Heart left ventricle (tissue), 16 donors: ENCODE measurements around the gene SLC4A4. TPM values are rescaled to one million over a fixed set of nuclear protein-coding genes. Genes with fewer than 3 reads are reported as not detected.

ENCODE experiments used
- ATAC-seq, 4 donors: fragments of 200-7000 bp; cut with Tn5 transposase; one replicate each; pipeline ENCODE4 v1.9.1; 2020 to 2022; ENCODE audit warnings: moderate library complexity in 4 of 4, mild to moderate bottlenecking in 3 of 4, moderate number of reproducible peaks in 1 of 4
- DNase-seq, 5 donors: peaks; one replicate each; pipeline ENCODE4 v3.0.0-alpha.2; 2020
- H3K27ac ChIP-seq, 12 donors: fragments of 200-600 bp; sonication (generic) in 4 of 12; one replicate each; pipeline versions ENCODE4 v1.5.0 to v1.8.0; 2016 to 2022; ENCODE audit warnings: mild to moderate bottlenecking in 2 of 12
- H3K27me3 ChIP-seq, 9 donors: fragments of 200-600 bp; sonication (generic) in 2 of 9; one replicate each; pipeline versions ENCODE4 v1.5.1 to v1.8.0; 2016 to 2022; ENCODE audit warnings: mild to moderate bottlenecking in 3 of 9
- H3K36me3 ChIP-seq, 9 donors: fragments of 200-600 bp; sonication (generic) in 2 of 9; one replicate each; pipeline versions ENCODE4 v1.5.0 to v1.8.0; 2018 to 2022; ENCODE audit warnings: mild to moderate bottlenecking in 2 of 9
- H3K4me1 ChIP-seq, 12 donors: fragments of 200-600 bp; sonication (generic) in 4 of 12; one replicate each; pipeline versions ENCODE4 v1.5.0 to v1.8.0; 2016 to 2022; ENCODE audit warnings: mild to moderate bottlenecking in 3 of 12
- H3K4me3 ChIP-seq, 12 donors: fragments of 200-600 bp; sonication (generic) in 4 of 12; one replicate each; pipeline versions ENCODE4 v1.5.0 to v1.8.0; 2017 to 2022; ENCODE audit warnings: mild to moderate bottlenecking in 9 of 12, moderate library complexity in 4 of 12
- H3K9me3 ChIP-seq, 12 donors: fragments of 200-600 bp; sonication (generic) in 4 of 12; one replicate each; pipeline versions ENCODE4 v1.5.0 to v1.8.0; 2016 to 2022; ENCODE audit warnings: mild to moderate bottlenecking in 1 of 12
- POLR2A ChIP-seq, 2 donors: fragments of 450-650 bp; IDR thresholded peaks; one replicate each; pipeline ENCODE4 v1.6.1; 2017; ENCODE audit warnings: antibody characterized with exemption in 2 of 2, mild to moderate bottlenecking in 2 of 2, moderate library complexity in 2 of 2
- WGBS, 4 donors: extraction: QIAGEN DNeasy Blood & Tissue Kit in 2 of 4; methylation state at CpG; one replicate each; pipeline versions ENCODE4 v1.1.5 to v1.1.7; 2013 to 2018; 5-methylcytosine and 5-hydroxymethylcytosine counted together
- intact Hi-C, 10 donors: fragments of 100-400 bp; cut with DNase I; formaldehyde crosslinking; loops; one replicate each; pipeline versions ENCODE4 v1.11.1 to v1.14.2; 2022
- polyA plus RNA-seq, 2 donors: library from polyadenylated mRNA; stranded (reverse); fragments of 200-250 nt; gene quantifications; one replicate each; pipeline ENCODE4 v1.2.3, GENCODE V29; 2013
- total RNA-seq, 9 donors: library from RNA; depleted of rRNA in 2 of 9; stranded (reverse); fragments of >200 nt in 2 of 9; fragmentation: NEBNext Ultra II Directional in 3 of 9; extraction: Animal tissue kit (Norgen Biotek cat#: 25700) in 3 of 9; gene quantifications; one replicate each; pipeline versions ENCODE4 v1.1.0 to v1.2.4, GENCODE V29; 2016 to 2023
- TF ChIP-seq, protein P1 (sequence below), 12 donors: fragments of 200-600 bp; sonication (generic) in 4 of 12; IDR thresholded peaks; one replicate each; pipeline versions ENCODE4 v1.5.0 to v1.8.0; 2018 to 2022; ENCODE audit warnings: antibody characterized with exemption in 12 of 12, mild to moderate bottlenecking in 5 of 12
- donor health status: ischemic (EF 13 %, LVEDD 7.1; RV severe dilation, severe dysfunction).
- donor health status: healthy with polysubstance abuse.
- donor health status: DM: no; HTN: yes; CAD: no.
- donor health status: DM: no; HTN: no; CAD: no.
- donor health status: ischemic (EF 25% LVEDD 6.9; RV normal size, moderate dysfunction).
- donor health status: ischemic (EF 25% LVEDD 5.7; RV mildly dilated, moderate dysfunction).
- donor health status: healthy.
- donor health status: DM: yes; HTN: yes; CAD: no.
- donor health status: ischemic (EF 35%, LVEDD 5.7; RV mildly dilated, moderate dysfunction).
- donor health status: nonischemic (EF 11% LVEDD 7.7; RV severe dilation, severe dysfunction).
- donor health status: DM: yes; HTN: yes; CAD: no.
- donor health status: PGD.
- donor health status: ischemic (EF 29% LVEDD 5.4; RV normal size, mild dysfunction).
- donor health status: nonischemic (EF 23%, LVEDD 6.1; RV moderate dilation, normal function).

The SLC4A4 gene
- total and polyA plus RNA-seq, 11 donors: 3.7 to 48.0 (median 17.9) TPM

DNA sequence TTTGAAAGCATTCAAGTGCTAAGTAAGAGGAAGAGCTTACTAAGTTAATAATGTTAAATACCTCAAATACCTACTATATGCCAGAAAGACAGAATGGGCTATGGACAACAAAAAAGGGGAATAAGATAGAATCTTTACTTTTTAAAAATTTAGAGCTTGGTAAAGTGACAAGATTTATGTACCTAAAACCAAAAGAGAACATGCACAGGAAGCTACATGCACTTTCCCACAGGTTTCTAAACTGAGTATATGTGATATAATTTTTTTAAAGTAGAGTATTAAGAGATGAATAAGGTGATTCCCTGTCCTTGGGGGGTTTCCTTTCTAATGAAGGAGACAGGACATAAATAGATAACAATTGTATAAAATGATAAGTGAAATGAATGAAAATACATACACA, 30.7 kb downstream of the SLC4A4 start:
- TF ChIP-seq, protein P1, sequence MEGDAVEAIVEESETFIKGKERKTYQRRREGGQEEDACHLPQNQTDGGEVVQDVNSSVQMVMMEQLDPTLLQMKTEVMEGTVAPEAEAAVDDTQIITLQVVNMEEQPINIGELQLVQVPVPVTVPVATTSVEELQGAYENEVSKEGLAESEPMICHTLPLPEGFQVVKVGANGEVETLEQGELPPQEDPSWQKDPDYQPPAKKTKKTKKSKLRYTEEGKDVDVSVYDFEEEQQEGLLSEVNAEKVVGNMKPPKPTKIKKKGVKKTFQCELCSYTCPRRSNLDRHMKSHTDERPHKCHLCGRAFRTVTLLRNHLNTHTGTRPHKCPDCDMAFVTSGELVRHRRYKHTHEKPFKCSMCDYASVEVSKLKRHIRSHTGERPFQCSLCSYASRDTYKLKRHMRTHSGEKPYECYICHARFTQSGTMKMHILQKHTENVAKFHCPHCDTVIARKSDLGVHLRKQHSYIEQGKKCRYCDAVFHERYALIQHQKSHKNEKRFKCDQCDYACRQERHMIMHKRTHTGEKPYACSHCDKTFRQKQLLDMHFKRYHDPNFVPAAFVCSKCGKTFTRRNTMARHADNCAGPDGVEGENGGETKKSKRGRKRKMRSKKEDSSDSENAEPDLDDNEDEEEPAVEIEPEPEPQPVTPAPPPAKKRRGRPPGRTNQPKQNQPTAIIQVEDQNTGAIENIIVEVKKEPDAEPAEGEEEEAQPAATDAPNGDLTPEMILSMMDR (IDR thresholded peaks at IDR 0.05): no peak
- no peak for TF ChIP-seq POLR2A (IDR thresholded peaks at IDR 0.05)
- no peaks in the 10 kb centered on the region for H3K27me3 ChIP-seq
- H3K4me3 ChIP-seq: no peak overlapping the region
- H3K9me3 ChIP-seq: no peaks in the 10 kb centered on the region
- H3K4me1 ChIP-seq: peaks cover 0 to 9% (median 4%) of the 10 kb centered on the region in 12 donors
- ATAC-seq (no peak), DNase-seq (no peak)
- H3K27ac ChIP-seq: no peak overlapping the region
- intact Hi-C loops: no loop called here
- H3K36me3 ChIP-seq: no peaks in the 10 kb centered on the region

DNA sequence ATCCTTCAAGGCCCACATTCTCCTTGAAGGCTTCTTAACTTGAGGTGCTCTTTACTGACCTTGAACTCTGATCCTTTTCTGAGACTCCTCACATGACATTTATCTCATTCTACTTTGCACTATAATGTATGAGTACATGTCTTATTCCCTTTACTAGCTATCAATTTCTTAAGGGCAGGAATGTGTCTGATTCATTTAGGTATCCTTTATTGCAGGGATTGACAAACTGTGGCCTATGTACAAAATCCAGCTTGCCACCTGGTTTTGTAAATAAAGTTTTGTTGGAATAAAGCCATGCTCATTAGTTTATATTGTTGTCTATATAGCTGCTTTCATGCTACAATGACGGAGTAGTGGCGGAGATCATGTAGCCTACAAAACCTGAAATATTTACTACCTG, 36.7 kb downstream of the SLC4A4 start:
- no peak for DNase-seq
- H3K4me1 ChIP-seq: peaks cover 0 to 9% (median 4%) of the 10 kb centered on the region in 12 donors
- H3K4me3 ChIP-seq: no peak overlapping the region
- H3K9me3 ChIP-seq: no peaks in the 10 kb centered on the region
- no peak overlapping the region for H3K27ac ChIP-seq
- TF ChIP-seq, protein P1 (IDR thresholded peaks at IDR 0.05): no peak
- no peak for TF ChIP-seq POLR2A (IDR thresholded peaks at IDR 0.05)
- ATAC-seq: no peak
- no peaks in the 10 kb centered on the region for H3K36me3 ChIP-seq
- 91 to 98% (median 95%) methylated on average over 2 of the region's 2 CpGs for WGBS, 4 donors
- no peaks in the 10 kb centered on the region for H3K27me3 ChIP-seq
- intact Hi-C loops: no loop called here

DNA sequence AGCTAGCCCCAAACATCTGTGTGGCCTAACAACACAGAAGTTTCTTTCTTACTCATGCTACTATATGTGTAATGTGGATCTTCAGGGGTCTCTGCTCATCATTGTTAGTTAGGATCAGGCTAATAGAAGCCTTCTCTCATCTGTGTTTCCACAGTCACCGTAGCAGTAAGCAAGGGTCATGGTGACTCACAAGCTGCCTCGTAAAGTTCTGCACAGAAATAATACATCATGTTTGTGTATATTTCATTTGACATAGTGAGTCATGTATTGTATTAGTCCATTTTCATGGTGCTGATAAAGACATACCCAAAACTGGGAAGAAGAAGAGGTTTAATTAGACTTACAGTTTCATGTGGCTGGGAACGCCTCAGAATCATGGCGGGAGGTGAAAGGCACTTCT, 38.7 kb downstream of the SLC4A4 start:
- ATAC-seq: no peak
- TF ChIP-seq POLR2A (IDR thresholded peaks at IDR 0.05): no peak
- TF ChIP-seq, protein P1 (IDR thresholded peaks at IDR 0.05): no peak
- H3K36me3 ChIP-seq: no peaks in the 10 kb centered on the region
- no peak for DNase-seq
- WGBS, 4 donors: 92 to 93% (median 92%) methylated on average over 4 of the region's 4 CpGs
- no peaks in the 10 kb centered on the region for H3K27me3 ChIP-seq
- no peak overlapping the region for H3K27ac ChIP-seq
- no peaks in the 10 kb centered on the region for H3K9me3 ChIP-seq
- intact Hi-C loops: no loop called here
- no peak overlapping the region for H3K4me3 ChIP-seq
- H3K4me1 ChIP-seq: peaks cover 0 to 1% (median 0%) of the 10 kb centered on the region in 12 donors

DNA sequence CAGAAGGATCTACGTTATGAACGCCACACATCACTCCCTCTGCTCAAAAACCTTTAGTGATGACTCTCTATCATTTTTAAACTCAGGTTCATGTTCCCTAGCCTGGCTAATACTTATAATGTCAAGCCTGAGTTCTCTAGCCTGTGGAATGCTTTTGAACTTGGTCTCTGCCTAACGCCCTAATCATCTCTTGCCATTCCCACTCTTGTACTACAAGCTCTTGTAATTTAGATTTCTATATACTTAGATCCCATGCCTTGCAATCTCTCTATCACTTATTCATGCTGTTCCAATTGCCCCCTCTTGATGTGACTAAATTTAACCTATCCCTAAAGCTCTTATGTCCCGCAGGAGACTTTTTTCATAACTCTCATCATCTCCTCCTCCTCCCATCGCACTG, 40.3 kb downstream of the SLC4A4 start:
- intact Hi-C loops: no loop called here
- no peak overlapping the region for H3K4me3 ChIP-seq
- H3K27ac ChIP-seq: no peak overlapping the region
- H3K4me1 ChIP-seq: no peaks in the 10 kb centered on the region
- DNase-seq (no peak), ATAC-seq (peak in 1 of 4 donors; percentile 64)
- H3K9me3 ChIP-seq: no peaks in the 10 kb centered on the region
- no peak for TF ChIP-seq POLR2A (IDR thresholded peaks at IDR 0.05)
- TF ChIP-seq, protein P1 (IDR thresholded peaks at IDR 0.05): no peak
- WGBS, 4 donors: 52 to 59% (median 54%) methylated on average over 5 of the region's 5 CpGs
- no peaks in the 10 kb centered on the region for H3K36me3 ChIP-seq
- H3K27me3 ChIP-seq: no peaks in the 10 kb centered on the region
